Osteoblast (primary cell): Measurements from ENCODE around the gene SLC10A1. TPM values are rescaled to one million over a fixed set of nuclear protein-coding genes. Genes with fewer than 3 reads are reported as not detected.

Experiments used
- DNase-seq: peaks from one replicate; pipeline ENCODE4 v3.0.0; 2011; ENCODE audit warnings: low spot score, mixed read lengths; ENCODE audit not compliant: insufficient read length; ENCODE audit errors: missing footprints
- H2AFZ ChIP-seq: 2 replicates; pipeline ENCODE4 v1.6.0; 2011; ENCODE audit warnings: mild to moderate bottlenecking, low read length
- H3K27ac ChIP-seq: 2 replicates; pipeline ENCODE4 v1.5.1; 2011; ENCODE audit warnings: mild to moderate bottlenecking, low read depth, low read length, moderate library complexity
- H3K27me3 ChIP-seq: 2 replicates; pipeline ENCODE4 v1.6.0; 2012; ENCODE audit warnings: mild to moderate bottlenecking, control low read depth, inconsistent platforms, low read length, moderate library complexity; ENCODE audit not compliant: insufficient read depth
- H3K36me3 ChIP-seq: 2 replicates; pipeline ENCODE4 v1.5.1; 2011; ENCODE audit warnings: mild to moderate bottlenecking, low read length, control low read depth, moderate library complexity; ENCODE audit not compliant: insufficient read depth
- H3K4me1 ChIP-seq: 2 replicates; pipeline ENCODE4 v1.5.1; 2011; ENCODE audit warnings: mild to moderate bottlenecking, low read length, control low read depth, moderate library complexity; ENCODE audit not compliant: insufficient read depth
- H3K4me2 ChIP-seq: 2 replicates; pipeline ENCODE4 v1.6.0; 2011; ENCODE audit warnings: mild to moderate bottlenecking, low read length; ENCODE audit not compliant: insufficient read depth
- H3K4me3 ChIP-seq: fragments of 200-600 bp; sonication (generic); 3 replicates; pipeline ENCODE4 v1.5.1; 2012; ENCODE audit warnings: mild to moderate bottlenecking, low read length, inconsistent platforms; ENCODE audit not compliant: insufficient read depth
- H3K79me2 ChIP-seq: 2 replicates; pipeline ENCODE4 v1.6.0; 2012; ENCODE audit warnings: mild to moderate bottlenecking, low read length, control low read depth, inconsistent platforms; ENCODE audit not compliant: insufficient read depth
- H3K9me3 ChIP-seq: 2 replicates; pipeline ENCODE4 v1.5.1; 2011; ENCODE audit warnings: low read depth, low read length, control low read depth
- H4K20me1 ChIP-seq: 2 replicates; pipeline ENCODE4 v1.6.0; 2012; ENCODE audit warnings: mild to moderate bottlenecking, low read length, control low read depth; ENCODE audit not compliant: insufficient read depth
- CTCF ChIP-seq: IDR thresholded peaks from 2 replicates; pipeline ENCODE4 v1.5.1; 2011; ENCODE audit warnings: mild to moderate bottlenecking, low read depth, low read length, moderate library complexity; ENCODE audit errors: extremely low read depth
- total RNA-seq: library from RNA; depleted of rRNA; stranded (reverse); fragments of >200 nt; gene quantifications from 2 replicates; pipeline ENCODE4 v1.2.3, GENCODE V29; 2012

Gene SLC10A1
- total RNA-seq, 1 donor: not detected

DNA sequence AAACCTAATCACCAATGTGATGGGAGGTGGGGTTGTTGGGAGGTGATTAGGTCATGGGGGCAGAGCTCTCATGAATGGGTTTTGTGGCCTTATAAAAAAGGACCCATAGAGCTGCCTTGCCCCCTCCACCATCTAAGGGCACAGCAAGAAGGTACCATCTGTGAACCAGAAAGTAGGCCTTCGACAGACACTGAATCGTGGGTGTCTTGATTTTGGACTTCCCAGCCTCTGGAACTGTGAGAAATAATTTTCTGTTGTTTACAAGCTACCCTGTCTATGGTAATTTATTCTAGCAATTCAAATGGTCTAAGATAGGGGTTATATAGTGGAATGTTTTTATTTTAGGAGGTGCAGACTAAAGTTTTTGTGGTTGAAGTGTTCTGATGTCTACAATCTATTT lies 7.9 kb upstream of the SLC10A1 start:
- no peak for TF ChIP-seq CTCF
- DNase-seq: no peak
- H3K27ac ChIP-seq: no peak overlapping the region
- no peak overlapping the region for H2AFZ ChIP-seq
- no peaks in the 10 kb centered on the region for H3K9me3 ChIP-seq
- H3K79me2 ChIP-seq: no peaks in the 10 kb centered on the region
- no peak overlapping the region for H3K4me3 ChIP-seq
- no peaks in the 10 kb centered on the region for H3K27me3 ChIP-seq
- H3K36me3 ChIP-seq: no peaks in the 10 kb centered on the region
- no peak overlapping the region for H3K4me2 ChIP-seq
- no peaks in the 10 kb centered on the region for H4K20me1 ChIP-seq
- H3K4me1 ChIP-seq: no peaks in the 10 kb centered on the region

- DNase-seq: no peak
- no peak overlapping the region for H3K4me2 ChIP-seq
Measured at GRCh38 chr14:69803753-69804152, 6.7 kb upstream of the SLC10A1 start.

DNA sequence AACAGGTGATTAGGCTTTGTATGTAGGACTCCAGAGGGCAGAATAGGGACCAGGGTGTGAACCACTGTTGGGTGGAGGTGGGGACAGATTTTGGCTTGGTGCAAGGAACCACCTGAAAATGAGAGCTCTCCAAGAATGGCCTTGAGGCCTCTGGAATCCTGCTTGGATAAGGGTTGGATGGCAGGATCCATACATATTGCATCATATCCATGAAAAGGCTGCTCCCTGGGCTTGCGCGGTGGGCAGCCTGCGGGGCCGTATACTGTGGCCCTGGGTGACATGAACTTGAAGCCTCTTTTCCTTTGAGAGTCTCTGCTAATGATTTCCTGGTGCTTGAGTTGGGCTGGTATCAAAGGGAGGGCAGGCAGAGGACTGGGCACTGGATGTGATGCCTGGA lies 1.3 kb upstream of the SLC10A1 start:
- H3K36me3 ChIP-seq: no peaks in the 10 kb centered on the region
- no peak overlapping the region for H2AFZ ChIP-seq
- no peak overlapping the region for H3K27ac ChIP-seq
- no peaks in the 10 kb centered on the region for H4K20me1 ChIP-seq
- no peak overlapping the region for H3K4me2 ChIP-seq
- DNase-seq: no peak
- H3K4me3 ChIP-seq: no peak overlapping the region
- no peaks in the 10 kb centered on the region for H3K4me1 ChIP-seq
- no peaks in the 10 kb centered on the region for H3K27me3 ChIP-seq
- H3K9me3 ChIP-seq: no peaks in the 10 kb centered on the region
- H3K79me2 ChIP-seq: no peaks in the 10 kb centered on the region
- no peak for TF ChIP-seq CTCF

More at GRCh38 chr14:69803753-69804152, 6.7 kb upstream of the SLC10A1 start:
- Histone ChIP-seq H2AFZ (no peak overlapping the region), H3K79me2 (no peaks in the 10 kb centered on the region), H3K27me3 (no peaks in the 10 kb centered on the region), H4K20me1 (no peaks in the 10 kb centered on the region), H3K4me3 (no peak overlapping the region), H3K4me1 (no peaks in the 10 kb centered on the region), H3K36me3 (no peaks in the 10 kb centered on the region), H3K9me3 (no peaks in the 10 kb centered on the region), H3K27ac (no peak overlapping the region)
- TF ChIP-seq CTCF: no peak

DNA sequence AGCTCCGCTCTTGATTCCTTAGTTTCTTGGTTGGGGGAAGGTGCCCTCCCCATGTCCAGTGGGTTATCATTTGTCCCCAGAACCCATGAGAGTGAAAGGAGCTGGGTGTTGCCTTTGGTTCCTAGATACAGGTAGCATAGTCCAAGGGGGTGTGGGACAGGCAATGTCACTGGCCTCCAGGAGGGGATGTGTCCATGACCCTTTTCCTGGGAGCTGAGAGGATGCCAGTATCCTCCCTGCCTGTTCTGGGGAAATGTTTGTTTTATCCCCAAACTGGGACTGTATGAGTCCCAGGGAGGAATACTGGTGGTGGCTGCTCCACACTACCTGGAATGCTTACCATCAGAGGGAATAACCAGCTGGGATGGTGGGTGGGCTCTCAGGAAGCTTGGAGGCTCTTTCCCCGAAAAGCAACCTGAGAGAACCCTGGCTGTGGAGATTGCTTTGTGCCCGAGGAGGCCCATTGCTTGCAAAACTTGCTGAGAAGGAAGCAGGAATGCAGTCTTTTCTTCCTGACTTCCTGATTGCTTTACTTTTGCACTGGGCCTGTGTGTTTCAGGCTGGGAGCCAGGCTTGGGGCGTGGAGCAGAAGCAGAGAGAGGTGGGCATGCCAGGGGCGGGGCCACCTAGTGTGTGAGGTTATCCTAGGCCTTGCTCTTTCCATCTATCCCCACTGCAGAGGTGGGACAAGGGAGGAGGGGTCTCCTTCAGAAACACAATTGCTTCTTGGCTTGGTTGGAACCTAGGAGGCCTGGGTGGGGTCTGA lies 715 bp upstream of the SLC10A1 start:
- TF ChIP-seq CTCF: no peak
- Histone ChIP-seq H3K4me1 (no peaks in the 10 kb centered on the region), H2AFZ (no peak overlapping the region), H3K27me3 (no peaks in the 10 kb centered on the region), H3K4me3 (no peak overlapping the region), H3K27ac (no peak overlapping the region), H3K4me2 (no peak overlapping the region), H3K36me3 (no peaks in the 10 kb centered on the region), H3K9me3 (no peaks in the 10 kb centered on the region), H3K79me2 (no peaks in the 10 kb centered on the region), H4K20me1 (no peaks in the 10 kb centered on the region)
- DNase-seq: no peak
